ENCODE data around the gene WASHC3.
"Not testable (repeated sequence)": the region's sequence is repeated elsewhere in the genome, so short reads cannot be mapped to it uniquely, and the experiment has no call there.

Gene WASHC3

GRCh38 chr12:102061560-102062418 is at the start of gene WASHC3:
TSS of gene WASHC3 (minus strand) at chr12:102061991. CDS start at chr12:102061962, 29 bp downstream.
- peak; percentile 98 for DNase-seq

GRCh38 chr12:102110782-102111181 is 49.0 kb upstream of the WASHC3 start:
- DNase-seq = no peak

- no peak for DNase-seq
Observed at GRCh38 chr12:102107970-102108369, 46.2 kb upstream of the WASHC3 start.

GRCh38 chr12:102106905-102107304 is 45.1 kb upstream of the WASHC3 start:
- no peak for DNase-seq

- peak; percentile 79 for DNase-seq
Observed at GRCh38 chr12:102096855-102097254, 35.1 kb upstream of the WASHC3 start.

- peak; percentile 73 for DNase-seq
Observed at GRCh38 chr12:102095677-102096263, 34.0 kb upstream of the WASHC3 start.

- DNase-seq = no peak
Observed at GRCh38 chr12:102093319-102093718, 31.5 kb upstream of the WASHC3 start.

- not testable (repeated sequence) for DNase-seq
Observed at GRCh38 chr12:102089228-102089835, 27.5 kb upstream of the WASHC3 start.

- DNase-seq = no peak
Observed at GRCh38 chr12:102080842-102081241, 19.1 kb upstream of the WASHC3 start.

- not testable (repeated sequence) for DNase-seq
Observed at GRCh38 chr12:102072092-102072491, 10.3 kb upstream of the WASHC3 start.

- no peak for DNase-seq
Observed at GRCh38 chr12:102069707-102070106, 7.9 kb upstream of the WASHC3 start.

GRCh38 chr12:102067574-102068258 is 5.9 kb upstream of the WASHC3 start:
- DNase-seq = peak; percentile 9

GRCh38 chr12:102064476-102064875 is 2.7 kb upstream of the WASHC3 start:
- DNase-seq = no peak

GRCh38 chr12:102063069-102063468 is 1.3 kb upstream of the WASHC3 start:
- peak; percentile 20 for DNase-seq

GRCh38 chr12:102062419-102062806 is 622 bp upstream of the WASHC3 start:
- no peak for DNase-seq

GRCh38 chr12:102061096-102061559 is 663 bp downstream of the WASHC3 start:
- peak; percentile 24 for DNase-seq

GRCh38 chr12:102059343-102059742 is 2.4 kb downstream of the WASHC3 start:
- no peak for DNase-seq

GRCh38 chr12:102054345-102054744 is 7.4 kb downstream of the WASHC3 start:
- DNase-seq = no peak

GRCh38 chr12:102053062-102053349 is 8.8 kb downstream of the WASHC3 start:
- DNase-seq = no peak

- DNase-seq = no peak
Observed at GRCh38 chr12:102052192-102053061, 9.4 kb downstream of the WASHC3 start.

GRCh38 chr12:102051431-102051965 is 10.3 kb downstream of the WASHC3 start:
- DNase-seq = no peak
